GM10847 (cell line): ENCODE results near the gene ARHGEF7.

ENCODE experiments used
- POLR2A ChIP-seq: IDR thresholded peaks from 2 replicates; pipeline ENCODE4 v1.6.1; 2011; ENCODE audit not compliant: insufficient read length; ENCODE audit errors: extremely low read depth

Gene ARHGEF7, protein sequence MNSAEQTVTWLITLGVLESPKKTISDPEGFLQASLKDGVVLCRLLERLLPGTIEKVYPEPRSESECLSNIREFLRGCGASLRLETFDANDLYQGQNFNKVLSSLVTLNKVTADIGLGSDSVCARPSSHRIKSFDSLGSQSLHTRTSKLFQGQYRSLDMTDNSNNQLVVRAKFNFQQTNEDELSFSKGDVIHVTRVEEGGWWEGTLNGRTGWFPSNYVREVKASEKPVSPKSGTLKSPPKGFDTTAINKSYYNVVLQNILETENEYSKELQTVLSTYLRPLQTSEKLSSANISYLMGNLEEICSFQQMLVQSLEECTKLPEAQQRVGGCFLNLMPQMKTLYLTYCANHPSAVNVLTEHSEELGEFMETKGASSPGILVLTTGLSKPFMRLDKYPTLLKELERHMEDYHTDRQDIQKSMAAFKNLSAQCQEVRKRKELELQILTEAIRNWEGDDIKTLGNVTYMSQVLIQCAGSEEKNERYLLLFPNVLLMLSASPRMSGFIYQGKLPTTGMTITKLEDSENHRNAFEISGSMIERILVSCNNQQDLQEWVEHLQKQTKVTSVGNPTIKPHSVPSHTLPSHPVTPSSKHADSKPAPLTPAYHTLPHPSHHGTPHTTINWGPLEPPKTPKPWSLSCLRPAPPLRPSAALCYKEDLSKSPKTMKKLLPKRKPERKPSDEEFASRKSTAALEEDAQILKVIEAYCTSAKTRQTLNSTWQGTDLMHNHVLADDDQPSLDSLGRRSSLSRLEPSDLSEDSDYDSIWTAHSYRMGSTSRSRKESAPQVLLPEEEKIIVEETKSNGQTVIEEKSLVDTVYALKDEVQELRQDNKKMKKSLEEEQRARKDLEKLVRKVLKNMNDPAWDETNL

GRCh38 chr13:111115061-111115964, at the start of gene ARHGEF7:
ARHGEF7 (plus strand) TSS chr13:111115310; CDS start chr13:111115527, 217 bp downstream.
- no peak for TF ChIP-seq POLR2A

GRCh38 chr13:111065698-111066097, 49.4 kb upstream of the ARHGEF7 start:
- no peak for TF ChIP-seq POLR2A

- TF ChIP-seq POLR2A = no peak
Observed at GRCh38 chr13:111066544-111066943, 48.6 kb upstream of the ARHGEF7 start.

- TF ChIP-seq POLR2A = no peak
Observed at GRCh38 chr13:111068009-111068350, 47.1 kb upstream of the ARHGEF7 start.

DNA sequence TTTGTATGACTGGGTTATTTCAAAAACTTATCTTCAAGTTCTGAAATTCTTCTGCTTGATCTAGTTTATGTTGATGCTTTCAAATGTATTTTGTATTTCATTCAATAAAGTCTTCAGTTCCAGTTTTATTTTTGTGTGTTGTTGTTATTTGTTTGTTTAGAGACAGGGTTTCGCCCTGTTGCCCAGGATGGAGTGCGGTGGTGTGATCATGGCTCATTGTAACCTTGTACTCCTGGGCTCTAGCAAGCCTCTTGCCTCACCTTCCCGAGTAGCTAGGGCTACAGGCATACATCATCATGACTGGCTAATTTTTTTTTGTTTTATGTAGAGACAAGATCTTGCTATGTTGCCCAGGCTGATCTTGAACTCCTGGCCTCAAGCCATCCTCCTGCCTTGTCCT, 40.3 kb upstream of the ARHGEF7 start:
- TF ChIP-seq POLR2A = no peak

- no peak for TF ChIP-seq POLR2A
Observed at GRCh38 chr13:111076155-111077013, 38.7 kb upstream of the ARHGEF7 start.

GRCh38 chr13:111079375-111079774, 35.7 kb upstream of the ARHGEF7 start:
- TF ChIP-seq POLR2A = no peak

- TF ChIP-seq POLR2A = no peak
Observed at GRCh38 chr13:111080642-111081041, 34.5 kb upstream of the ARHGEF7 start.

DNA sequence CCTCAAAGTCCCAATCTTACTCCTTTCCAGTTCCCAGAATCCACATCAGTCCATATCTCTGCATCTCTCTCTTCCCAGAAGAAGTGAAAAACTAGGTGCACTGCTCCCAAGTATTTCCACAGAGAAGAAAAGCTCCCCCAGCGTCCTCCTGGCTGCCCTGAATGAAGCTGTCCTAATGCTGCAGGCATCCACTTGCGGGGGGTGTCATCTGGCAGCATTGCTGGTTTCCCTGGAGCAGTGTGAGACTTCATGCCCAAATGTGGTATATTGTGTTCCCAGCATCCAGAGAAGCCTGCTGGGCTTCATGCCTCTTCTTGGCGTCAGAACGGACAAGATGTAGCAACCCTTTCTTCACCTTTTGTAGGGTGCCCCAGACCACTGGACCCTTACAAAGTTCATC, 32.9 kb upstream of the ARHGEF7 start:
- no peak for TF ChIP-seq POLR2A

- no peak for TF ChIP-seq POLR2A
Observed at GRCh38 chr13:111090169-111090568, 24.9 kb upstream of the ARHGEF7 start.

- no peak for TF ChIP-seq POLR2A
Observed at GRCh38 chr13:111092685-111093084, 22.4 kb upstream of the ARHGEF7 start.

DNA sequence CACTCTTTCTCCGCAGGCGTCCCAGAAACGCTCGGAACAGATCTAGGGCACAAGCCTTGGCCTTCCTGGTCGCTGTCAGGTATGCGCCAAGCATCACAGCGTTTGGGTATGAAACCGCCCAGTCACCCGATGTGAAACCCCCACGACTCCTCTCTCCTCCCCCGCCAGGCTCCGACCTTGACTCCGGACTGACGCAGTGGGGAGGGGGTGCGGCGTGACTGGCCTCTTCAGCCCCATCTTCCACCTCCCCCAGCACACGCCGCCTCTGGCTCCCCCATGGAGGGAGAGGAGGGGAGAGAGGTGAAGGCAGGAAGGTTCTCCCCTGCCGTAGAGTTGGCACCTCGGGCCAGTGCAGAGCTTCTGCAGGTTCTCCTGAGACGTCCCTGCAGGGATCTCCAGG, 22.0 kb upstream of the ARHGEF7 start:
- no peak for TF ChIP-seq POLR2A

DNA sequence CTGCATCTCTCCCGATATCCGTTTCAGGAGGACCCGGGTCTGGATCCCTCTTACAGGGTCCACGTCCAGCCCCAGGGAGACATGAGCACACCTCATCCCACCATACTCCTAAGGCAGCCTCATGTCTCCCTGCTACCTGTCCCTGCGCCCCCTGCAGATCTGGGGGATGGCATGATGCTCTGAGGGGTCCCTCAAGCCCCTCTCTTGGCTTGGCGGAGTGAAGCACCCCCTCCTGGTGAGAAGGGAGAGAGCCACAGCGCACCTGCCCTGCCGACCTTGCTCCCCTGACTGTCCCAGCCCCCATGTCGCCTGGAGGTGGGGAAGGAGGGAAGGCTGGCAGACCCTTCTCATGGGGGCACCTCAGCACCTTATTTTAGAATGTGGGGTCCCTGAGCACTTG, 21.5 kb upstream of the ARHGEF7 start:
- no peak for TF ChIP-seq POLR2A
